DND-41 (cell line): Measurements from ENCODE around the gene USPL1.

Experiments used
- EZH2 ChIP-seq: IDR thresholded peaks from 3 replicates; pipeline ENCODE4 v1.6.1; 2012; ENCODE audit warnings: borderline replicate concordance, low read depth, mild to moderate bottlenecking, moderate library complexity, low read length, inconsistent platforms; ENCODE audit not compliant: severe bottlenecking
- TF ChIP-seq, protein P1 (sequence below): IDR thresholded peaks from 2 replicates; pipeline ENCODE4 v1.5.1; 2012; ENCODE audit warnings: borderline replicate concordance, low read length, moderate library complexity, mild to moderate bottlenecking; ENCODE audit not compliant: poor library complexity, severe bottlenecking; ENCODE audit errors: extremely low read depth

GRCh38 chr13:30618186-30618929 is 638 bp downstream of the USPL1 start:
- TF ChIP-seq, protein P1, sequence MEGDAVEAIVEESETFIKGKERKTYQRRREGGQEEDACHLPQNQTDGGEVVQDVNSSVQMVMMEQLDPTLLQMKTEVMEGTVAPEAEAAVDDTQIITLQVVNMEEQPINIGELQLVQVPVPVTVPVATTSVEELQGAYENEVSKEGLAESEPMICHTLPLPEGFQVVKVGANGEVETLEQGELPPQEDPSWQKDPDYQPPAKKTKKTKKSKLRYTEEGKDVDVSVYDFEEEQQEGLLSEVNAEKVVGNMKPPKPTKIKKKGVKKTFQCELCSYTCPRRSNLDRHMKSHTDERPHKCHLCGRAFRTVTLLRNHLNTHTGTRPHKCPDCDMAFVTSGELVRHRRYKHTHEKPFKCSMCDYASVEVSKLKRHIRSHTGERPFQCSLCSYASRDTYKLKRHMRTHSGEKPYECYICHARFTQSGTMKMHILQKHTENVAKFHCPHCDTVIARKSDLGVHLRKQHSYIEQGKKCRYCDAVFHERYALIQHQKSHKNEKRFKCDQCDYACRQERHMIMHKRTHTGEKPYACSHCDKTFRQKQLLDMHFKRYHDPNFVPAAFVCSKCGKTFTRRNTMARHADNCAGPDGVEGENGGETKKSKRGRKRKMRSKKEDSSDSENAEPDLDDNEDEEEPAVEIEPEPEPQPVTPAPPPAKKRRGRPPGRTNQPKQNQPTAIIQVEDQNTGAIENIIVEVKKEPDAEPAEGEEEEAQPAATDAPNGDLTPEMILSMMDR: no peak
- TF ChIP-seq EZH2: no peak
